KBM-7 (cell line): ENCODE results near the gene KIF25.

ENCODE experiments used
- DNase-seq: peaks from one replicate; pipeline ENCODE4 v3.0.0-alpha.2; 2015
- in situ Hi-C: fragments of 300-500 bp; cut with MboI; formaldehyde crosslinking; loops from 2 replicates; pipeline ENCODE4 v1.14.3; 2020; ENCODE audit warnings: low sequenced_read_pairs, low pct_unique_long_range_greater_than_20kb, mixed read lengths

Gene KIF25

DNA sequence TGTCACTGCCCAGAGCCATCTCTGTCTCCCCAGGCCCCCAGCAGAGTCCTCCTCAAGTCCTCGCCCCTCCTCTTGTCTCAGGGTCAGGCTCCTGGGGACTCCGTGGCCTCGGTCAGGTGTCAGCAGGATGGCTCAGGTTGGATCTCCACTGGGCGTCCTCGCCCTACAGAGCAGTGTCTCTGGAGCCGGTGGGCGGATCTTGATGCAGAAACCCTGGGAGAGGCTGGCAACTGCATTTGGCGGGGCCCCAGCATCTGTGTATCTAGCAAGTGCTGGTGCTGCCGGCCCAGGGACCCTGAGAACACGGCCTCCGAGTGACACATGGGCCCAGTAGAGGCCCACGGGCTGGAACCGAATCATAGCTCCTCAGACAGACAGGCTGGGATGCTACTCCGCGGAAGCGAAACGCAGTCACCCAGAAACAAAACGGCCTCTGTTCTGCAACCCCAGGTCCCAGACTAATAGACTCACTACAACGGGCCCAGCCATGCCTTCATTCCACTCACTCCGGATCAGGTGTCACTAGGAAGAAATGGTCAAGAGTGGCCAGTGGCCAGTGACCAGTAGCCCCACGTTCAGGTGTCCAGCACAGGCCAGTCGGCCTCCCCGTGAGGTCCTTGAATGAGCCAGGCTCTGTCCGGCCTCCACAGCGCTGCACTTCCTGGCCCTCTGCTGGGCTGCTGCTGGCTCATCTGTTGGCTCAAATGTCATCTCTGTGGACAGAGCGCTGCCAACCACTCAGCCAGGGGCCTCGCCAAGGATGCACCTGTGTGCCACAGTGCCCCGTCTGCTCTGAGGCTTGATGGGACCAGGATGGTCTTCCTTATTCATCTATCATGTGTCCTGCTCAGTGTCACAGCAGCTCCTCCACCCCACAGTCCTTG lies 94.2 kb downstream of the KIF25 start:
- DNase-seq, result no peak
- in situ Hi-C loops, result no loop called here

DNA sequence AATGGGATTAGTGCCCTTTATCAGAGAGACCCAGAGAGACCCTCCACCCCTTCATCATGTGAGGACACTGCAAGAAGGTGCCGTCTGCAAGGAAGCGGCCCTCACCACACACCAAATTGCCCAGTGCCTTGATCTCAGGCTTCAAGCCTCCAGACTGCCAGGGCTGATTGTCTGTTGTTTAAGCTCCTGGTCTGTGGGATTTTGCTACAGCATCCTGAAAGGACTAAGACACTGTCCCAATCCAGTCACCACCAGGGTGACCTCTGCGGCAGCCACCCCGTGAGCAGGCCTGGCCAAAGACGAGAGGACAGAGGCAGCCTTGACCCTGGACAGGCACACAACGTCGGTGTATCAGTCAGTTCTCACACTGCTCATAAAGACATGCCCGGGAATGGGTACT lies 95.1 kb downstream of the KIF25 start:
- in situ Hi-C loops, result no loop called here

GRCh38 chr6:168093071-168093505 lies 95.6 kb downstream of the KIF25 start:
- in situ Hi-C loops, result no loop called here
- DNase-seq, result no peak

More for the DNA sequence above, 95.1 kb downstream of the KIF25 start:
- no peak for DNase-seq

- no peak for DNase-seq
- in situ Hi-C loops, result no loop called here
Measured at GRCh38 chr6:168093634-168094033, 96.2 kb downstream of the KIF25 start.
